GM19193 (cell line): ENCODE data around the gene TESK1.

Source experiments
- POLR2A ChIP-seq: IDR thresholded peaks from 4 replicates; pipeline ENCODE4 v1.6.1; 2011; ENCODE audit not compliant: insufficient read depth, insufficient read length; ENCODE audit errors: extremely low read depth

TESK1 gene

DNA sequence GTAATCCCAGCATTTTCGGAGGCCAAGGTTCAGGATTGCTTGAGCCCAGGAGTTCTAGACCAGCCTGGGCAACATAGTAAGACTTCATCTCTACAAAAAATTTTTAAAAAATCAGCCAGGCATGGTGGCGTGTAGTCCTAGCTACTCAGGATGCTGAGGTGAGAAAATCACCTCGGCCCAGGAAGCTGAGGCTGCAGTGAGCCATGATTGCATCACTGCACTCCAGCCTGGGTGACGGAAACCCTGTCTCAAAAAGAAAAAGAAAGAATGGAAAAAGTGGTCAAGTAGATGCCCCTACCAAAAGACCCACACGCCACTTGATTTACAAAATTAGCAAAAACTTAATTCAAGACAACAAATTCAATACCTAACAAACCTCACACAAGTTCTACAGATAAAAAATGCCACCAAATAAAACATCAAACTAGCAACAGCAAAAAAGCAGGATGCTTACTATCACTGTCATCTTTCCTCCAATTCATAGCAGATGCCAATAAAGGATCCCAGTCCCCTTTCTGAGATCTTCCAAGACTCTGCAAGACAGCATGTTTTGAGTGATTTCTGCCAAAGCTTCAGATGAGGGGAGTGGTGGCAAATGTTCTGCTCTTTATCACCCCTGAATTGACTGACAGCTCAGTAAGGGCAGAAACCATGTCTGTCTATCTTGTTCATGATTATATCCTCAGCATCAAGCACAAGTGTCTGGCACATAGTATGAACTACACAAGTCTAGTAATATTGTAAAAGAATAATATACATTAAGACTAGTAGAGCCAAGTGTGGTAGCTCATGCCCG is 34.2 kb upstream of the TESK1 start:
- no peak for TF ChIP-seq POLR2A

DNA sequence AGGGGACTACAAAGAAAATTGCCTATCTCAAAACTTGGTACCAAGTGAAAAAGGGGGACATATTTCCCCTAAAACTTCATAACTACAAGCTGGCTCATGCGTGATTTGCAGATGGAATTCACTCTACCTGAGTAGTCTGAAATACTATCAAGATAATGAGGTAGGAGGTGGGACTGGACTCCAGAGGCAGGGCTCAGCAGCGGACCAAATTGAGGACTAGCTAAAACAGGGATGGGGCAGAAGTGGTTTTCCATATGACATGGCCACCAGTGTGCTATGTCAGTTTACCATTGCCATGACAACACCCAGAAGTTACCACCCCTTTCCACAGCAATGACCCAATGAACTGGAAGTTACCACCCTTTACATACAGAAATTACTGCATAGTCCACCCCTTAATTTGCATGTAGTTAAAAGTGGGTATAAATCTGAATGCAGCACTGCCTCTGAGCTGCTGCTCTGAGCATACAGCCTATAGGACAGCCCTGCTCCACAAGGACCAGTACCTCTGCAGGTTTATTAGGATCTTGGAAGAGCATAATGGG is 30.4 kb upstream of the TESK1 start:
- TF ChIP-seq POLR2A: no peak

- TF ChIP-seq POLR2A: no peak
Measured at GRCh38 chr9:35575478-35575877, 29.6 kb upstream of the TESK1 start.

GRCh38 chr9:35577486-35577885 is 27.6 kb upstream of the TESK1 start:
- TF ChIP-seq POLR2A: no peak

GRCh38 chr9:35579130-35579529 is 25.9 kb upstream of the TESK1 start:
- no peak for TF ChIP-seq POLR2A

- TF ChIP-seq POLR2A: no peak
Measured at GRCh38 chr9:35593581-35593980, 11.5 kb upstream of the TESK1 start.

GRCh38 chr9:35594471-35594870 is 10.6 kb upstream of the TESK1 start:
- no peak for TF ChIP-seq POLR2A

- TF ChIP-seq POLR2A: no peak
Measured at GRCh38 chr9:35598866-35599590, 6.0 kb upstream of the TESK1 start.

- no peak for TF ChIP-seq POLR2A
Measured at GRCh38 chr9:35599763-35600604, 5.1 kb upstream of the TESK1 start.

GRCh38 chr9:35603506-35603985 is 1.5 kb upstream of the TESK1 start:
- no peak for TF ChIP-seq POLR2A

- TF ChIP-seq POLR2A: peak; percentile 67
Measured at GRCh38 chr9:35603986-35604577, 980 bp upstream of the TESK1 start.

DNA sequence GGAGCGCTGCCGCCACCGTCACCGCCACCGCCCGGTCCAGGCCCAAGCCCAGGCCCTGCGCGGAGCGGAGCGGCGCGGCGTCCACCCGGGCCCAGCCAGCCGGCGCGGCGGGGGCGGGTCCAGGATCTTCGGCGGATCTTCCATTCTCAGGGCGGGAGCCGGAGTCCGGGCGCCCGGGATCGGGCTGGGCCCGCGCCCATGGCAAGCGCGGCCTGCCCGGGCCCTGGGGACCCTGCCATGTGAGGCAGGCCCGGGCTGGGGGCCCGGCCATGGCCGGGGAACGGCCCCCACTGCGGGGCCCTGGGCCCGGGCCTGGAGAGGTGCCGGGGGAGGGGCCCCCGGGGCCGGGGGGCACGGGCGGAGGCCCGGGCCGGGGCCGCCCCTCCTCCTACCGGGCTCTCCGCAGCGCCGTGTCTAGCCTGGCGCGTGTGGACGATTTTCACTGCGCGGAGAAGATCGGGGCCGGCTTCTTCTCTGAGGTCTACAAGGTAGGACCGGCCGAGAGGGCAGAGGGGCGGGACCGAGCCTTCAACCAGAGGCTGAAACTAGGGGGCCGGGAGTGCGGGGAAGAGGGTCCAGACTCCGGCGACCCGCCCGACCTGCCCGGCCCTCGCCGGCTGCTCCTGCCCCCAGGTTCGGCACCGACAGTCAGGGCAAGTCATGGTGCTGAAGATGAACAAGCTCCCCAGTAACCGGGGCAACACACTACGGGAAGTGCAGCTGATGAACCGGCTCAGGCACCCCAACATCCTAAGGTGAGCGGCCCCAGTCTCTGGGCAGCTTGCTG is 482 bp downstream of the TESK1 start:
- peak; percentile 16 for TF ChIP-seq POLR2A

GRCh38 chr9:35606138-35606504 is 1.1 kb downstream of the TESK1 start:
- no peak for TF ChIP-seq POLR2A

- no peak for TF ChIP-seq POLR2A
Measured at GRCh38 chr9:35606726-35607125, 1.7 kb downstream of the TESK1 start.
